Loucy (cell line): ENCODE data around the gene MPZL1.

Experiments
- H2AFZ ChIP-seq: fragments of 200-600 bp; sonication (generic); 2 replicates; pipeline ENCODE4 v1.6.0; 2016; ENCODE audit warnings: antibody characterized with exemption, mild to moderate bottlenecking, low read length, moderate library complexity
- H3F3A ChIP-seq: fragments of 200-600 bp; 2 replicates; pipeline ENCODE4 v1.6.0; 2016; ENCODE audit warnings: antibody characterized with exemption, low read depth, mild to moderate bottlenecking
- H3K27me3 ChIP-seq: fragments of 200-600 bp; sonication (generic); 2 replicates; pipeline ENCODE4 v1.6.1; 2014; ENCODE audit warnings: low read length, mild to moderate bottlenecking; ENCODE audit not compliant: insufficient read depth, poor library complexity, severe bottlenecking
- H3K36me3 ChIP-seq: fragments of 200-600 bp; sonication (generic); 2 replicates; pipeline ENCODE4 v1.6.1; 2016; ENCODE audit warnings: low read length; ENCODE audit not compliant: insufficient read depth
- H3K4me1 ChIP-seq: fragments of 200-600 bp; sonication (generic); 2 replicates; pipeline ENCODE4 v1.5.1; 2014; ENCODE audit warnings: low read length, mild to moderate bottlenecking; ENCODE audit not compliant: insufficient read depth, poor library complexity, severe bottlenecking
- H3K4me2 ChIP-seq: fragments of 200-600 bp; sonication (generic); 2 replicates; pipeline ENCODE4 v1.6.0; 2014; ENCODE audit warnings: antibody characterized with exemption, low read length, low read depth, mild to moderate bottlenecking; ENCODE audit not compliant: poor library complexity, severe bottlenecking
- H3K4me3 ChIP-seq: fragments of 200-600 bp; sonication (generic); 2 replicates; pipeline ENCODE4 v1.5.1; 2014; ENCODE audit warnings: low read length, mild to moderate bottlenecking, mixed read lengths; ENCODE audit not compliant: poor library complexity, severe bottlenecking
- H3K79me2 ChIP-seq: fragments of 200-600 bp; sonication (generic); 2 replicates; pipeline ENCODE4 v1.6.1; 2014; ENCODE audit warnings: low read length; ENCODE audit not compliant: insufficient read depth
- H3K9ac ChIP-seq: fragments of 200-600 bp; sonication (generic); 2 replicates; pipeline ENCODE4 v1.6.0; 2014; ENCODE audit warnings: mild to moderate bottlenecking, low read depth, low read length, moderate library complexity; ENCODE audit not compliant: poor library complexity, severe bottlenecking
- H3K9me2 ChIP-seq: fragments of 200-600 bp; sonication (generic); replicated peaks from 2 replicates; pipeline ENCODE4 v1.6.1; 2016; ENCODE audit warnings: low read depth, low read length, mixed read lengths
- H3K9me3 ChIP-seq: fragments of 200-600 bp; sonication (generic); 2 replicates; pipeline ENCODE4 v1.6.1; 2014; ENCODE audit warnings: mild to moderate bottlenecking, antibody characterized with exemption, low read length, low read depth; ENCODE audit not compliant: insufficient read depth
- H4K20me1 ChIP-seq: fragments of 200-600 bp; sonication (generic); 2 replicates; pipeline ENCODE4 v1.6.0; 2014; ENCODE audit warnings: antibody characterized with exemption, low read length, mild to moderate bottlenecking; ENCODE audit not compliant: insufficient read depth, poor library complexity, severe bottlenecking
- CTCF ChIP-seq: fragments of 200-600 bp; sonication (generic); conservative IDR thresholded peaks from 2 replicates; pipeline ENCODE4 v1.5.1; 2014; ENCODE audit warnings: mild to moderate bottlenecking, antibody characterized with exemption, low read length
- EZH2phosphoT487 ChIP-seq: fragments of 200-600 bp; IDR thresholded peaks from 2 replicates; pipeline ENCODE4 v1.6.1; 2018; ENCODE audit warnings: antibody characterized with exemption, mild to moderate bottlenecking, moderate library complexity, borderline replicate concordance

Gene MPZL1

DNA sequence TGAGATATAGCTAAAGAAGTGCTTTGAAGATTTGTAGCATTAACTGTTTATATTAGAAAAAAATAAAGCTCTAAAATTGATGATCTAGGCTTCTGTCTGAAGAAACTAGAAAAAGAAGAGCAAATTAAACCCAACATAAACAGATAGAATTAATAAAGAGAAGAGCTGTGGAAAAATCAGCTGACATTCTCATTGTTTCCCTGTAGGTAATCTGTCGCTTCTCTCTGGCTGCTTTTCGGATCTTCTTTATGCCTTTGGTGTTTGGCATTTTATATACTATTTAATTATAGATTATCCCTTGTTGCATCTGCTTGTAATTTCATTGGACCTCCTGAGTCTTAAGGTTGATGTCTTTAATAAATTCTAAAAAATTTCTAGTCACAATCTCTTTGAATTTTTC lies 59.8 kb downstream of the MPZL1 start:
- TF ChIP-seq CTCF (no peak), EZH2phosphoT487 (no peak)
- H4K20me1 ChIP-seq: no peaks in the 10 kb centered on the region
- H3F3A ChIP-seq: no peaks in the 10 kb centered on the region

DNA sequence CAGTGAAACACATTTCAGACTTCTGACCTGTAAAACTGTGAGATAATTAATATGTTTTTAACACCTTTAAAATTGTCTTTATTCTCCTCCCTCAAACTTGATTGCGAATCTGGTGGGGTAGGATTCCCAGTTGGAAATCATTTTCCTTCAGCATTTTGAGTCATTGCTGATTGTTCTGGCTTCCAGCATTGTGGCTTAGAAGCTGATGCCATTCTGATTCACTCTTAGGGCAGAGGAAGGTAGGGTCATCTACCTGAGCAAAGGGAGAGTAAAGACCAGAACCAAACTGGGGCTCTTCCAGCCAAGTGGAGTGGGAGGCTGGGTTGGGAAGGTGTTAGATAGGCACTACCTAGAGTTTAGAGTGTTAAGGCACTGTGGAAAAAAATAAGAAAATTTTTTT lies 61.2 kb downstream of the MPZL1 start:
- no peak overlapping the region for H3K4me3 ChIP-seq
- 0 out of 2 replicates have a peak, but pooled peaks cover 3% of the 10 kb centered on the region for H3K9me3 ChIP-seq
- no peaks in the 10 kb centered on the region for H3F3A ChIP-seq
- no peak overlapping the region for H2AFZ ChIP-seq
- H3K36me3 ChIP-seq: peaks cover 54% of the 10 kb centered on the region
- H3K9me2 ChIP-seq: no peaks in the 10 kb centered on the region
- no peak for TF ChIP-seq CTCF
- no peak for TF ChIP-seq EZH2phosphoT487
- H3K4me2 ChIP-seq: no peak overlapping the region
- H3K9ac ChIP-seq: no peak overlapping the region
- no peaks in the 10 kb centered on the region for H3K79me2 ChIP-seq
- no peaks in the 10 kb centered on the region for H3K27me3 ChIP-seq
- no peaks in the 10 kb centered on the region for H3K4me1 ChIP-seq
- no peaks in the 10 kb centered on the region for H4K20me1 ChIP-seq

More for the DNA sequence above, 59.8 kb downstream of the MPZL1 start:
- Histone ChIP-seq H3K9ac (no peak overlapping the region), H3K9me3 (0 out of 2 replicates have a peak, but pooled peaks cover 3% of the 10 kb centered on the region), H3K4me1 (no peaks in the 10 kb centered on the region), H2AFZ (no peak overlapping the region), H3K9me2 (no peaks in the 10 kb centered on the region), H3K79me2 (no peaks in the 10 kb centered on the region), H3K4me2 (no peak overlapping the region), H3K27me3 (no peaks in the 10 kb centered on the region), H3K4me3 (no peak overlapping the region), H3K36me3 (peaks cover 58% of the 10 kb centered on the region)

- no peaks in the 10 kb centered on the region for H3K27me3 ChIP-seq
- no peak overlapping the region for H3K4me2 ChIP-seq
- no peaks in the 10 kb centered on the region for H4K20me1 ChIP-seq
- H3K79me2 ChIP-seq: no peaks in the 10 kb centered on the region
- H3F3A ChIP-seq: no peaks in the 10 kb centered on the region
- no peak overlapping the region for H3K9ac ChIP-seq
- H2AFZ ChIP-seq: no peak overlapping the region
- H3K9me2 ChIP-seq: no peaks in the 10 kb centered on the region
- TF ChIP-seq EZH2phosphoT487 (no peak), CTCF (no peak)
- H3K4me1 ChIP-seq: no peaks in the 10 kb centered on the region
- H3K9me3 ChIP-seq: 0 out of 2 replicates have a peak, but pooled peaks cover 3% of the 10 kb centered on the region
- peaks cover 57% of the 10 kb centered on the region for H3K36me3 ChIP-seq
- H3K4me3 ChIP-seq: no peak overlapping the region
Observed at GRCh38 chr1:167784876-167785550, 63.2 kb downstream of the MPZL1 start.
